Natural killer cell (primary cell): ENCODE results near the gene PGAM2. TPM values are rescaled to one million over a fixed set of nuclear protein-coding genes. Genes with fewer than 3 reads are reported as not detected.

Experiments
- ATAC-seq, 3 donors: fragments of 150-1000 bp in 2 of 3; fragments of 200-7000 bp in 1 of 3; cut with Tn5 transposase; 1 replicate in 1 of 3; 2 replicates in 2 of 3; pipeline ENCODE4 v1.10.0; 2021; ENCODE audit warnings: mild to moderate bottlenecking in 2 of 3, moderate library complexity in 2 of 3
- DNase-seq, 2 donors: peaks; one replicate each; pipeline versions ENCODE4 v3.0.0 to v3.0.0-alpha.2; 2013 to 2021; ENCODE audit warnings: mixed read lengths in 1 of 2
- H3K27ac ChIP-seq: one replicate; pipeline ENCODE4 v1.5.1; 2013; ENCODE audit warnings: mild to moderate bottlenecking, low read length
- H3K27me3 ChIP-seq: one replicate; pipeline ENCODE4 v1.6.1; 2013; ENCODE audit warnings: low read length; ENCODE audit not compliant: control insufficient read depth, insufficient read depth
- H3K36me3 ChIP-seq: one replicate; pipeline ENCODE4 v1.6.1; 2013; ENCODE audit warnings: low read length; ENCODE audit not compliant: control insufficient read depth, insufficient read depth
- H3K4me1 ChIP-seq: one replicate; pipeline ENCODE4 v1.6.1; 2013; ENCODE audit warnings: low read length; ENCODE audit not compliant: control insufficient read depth, insufficient read depth
- H3K4me3 ChIP-seq: one replicate; pipeline ENCODE4 v1.5.1; 2013; ENCODE audit warnings: low read length
- H3K9me3 ChIP-seq: one replicate; pipeline ENCODE4 v1.6.1; 2013; ENCODE audit warnings: low read length; ENCODE audit not compliant: control insufficient read depth, insufficient read depth
- H3K27ac Mint-ChIP-seq, 2 donors: one replicate each; pipeline ENCODE4 v1.8.0; 2022; ENCODE audit warnings: mild to moderate bottlenecking in 2 of 2, mixed read lengths in 2 of 2, moderate library complexity in 1 of 2
- H3K27me3 Mint-ChIP-seq, 2 donors: one replicate each; pipeline ENCODE4 v1.8.0; 2022; ENCODE audit warnings: low read depth in 2 of 2, mixed read lengths in 2 of 2
- H3K36me3 Mint-ChIP-seq: one replicate; pipeline ENCODE4 v1.8.0; 2022; ENCODE audit warnings: mixed read lengths
- H3K4me1 Mint-ChIP-seq, 2 donors: one replicate each; pipeline ENCODE4 v1.8.0; 2022; ENCODE audit warnings: mixed read lengths in 2 of 2
- H3K4me3 Mint-ChIP-seq: one replicate; pipeline ENCODE4 v1.8.0; 2022; ENCODE audit warnings: mild to moderate bottlenecking, moderate library complexity, mixed read lengths
- H3K9me3 Mint-ChIP-seq, 2 donors: one replicate each; pipeline ENCODE4 v1.8.0; 2022; ENCODE audit warnings: mixed read lengths in 2 of 2
- WGBS: methylation state at CpG from one replicate; pipeline ENCODE4 v1.1.7; 2013; ENCODE audit warnings: missing lambda C conversion rate; ENCODE audit not compliant: insufficient coverage; 5-methylcytosine and 5-hydroxymethylcytosine counted together
- intact Hi-C: fragments of 100-400 bp; cut with micrococcal nuclease; formaldehyde crosslinking; loops from one replicate; pipeline ENCODE4 v1.14.2; 2022
- total RNA-seq, 4 donors: library from RNA; stranded (reverse); fragments of 120-200 nt in 1 of 4; gene quantifications; one replicate each; pipeline versions ENCODE4 v1.2.3 to v1.2.4, GENCODE V29; 2013 to 2022
- TF ChIP-seq, protein P1 (sequence below): fragments of 200-600 bp; IDR thresholded peaks from one replicate; pipeline ENCODE4 v1.8.0; 2022; ENCODE audit warnings: antibody characterized with exemption

PGAM2 gene
- total RNA-seq, 3 donors from 2014 or later (not counting 1 experiment from before 2014, with no cell fraction given): 1.0 to 1.9 (median 1.5) TPM

DNA sequence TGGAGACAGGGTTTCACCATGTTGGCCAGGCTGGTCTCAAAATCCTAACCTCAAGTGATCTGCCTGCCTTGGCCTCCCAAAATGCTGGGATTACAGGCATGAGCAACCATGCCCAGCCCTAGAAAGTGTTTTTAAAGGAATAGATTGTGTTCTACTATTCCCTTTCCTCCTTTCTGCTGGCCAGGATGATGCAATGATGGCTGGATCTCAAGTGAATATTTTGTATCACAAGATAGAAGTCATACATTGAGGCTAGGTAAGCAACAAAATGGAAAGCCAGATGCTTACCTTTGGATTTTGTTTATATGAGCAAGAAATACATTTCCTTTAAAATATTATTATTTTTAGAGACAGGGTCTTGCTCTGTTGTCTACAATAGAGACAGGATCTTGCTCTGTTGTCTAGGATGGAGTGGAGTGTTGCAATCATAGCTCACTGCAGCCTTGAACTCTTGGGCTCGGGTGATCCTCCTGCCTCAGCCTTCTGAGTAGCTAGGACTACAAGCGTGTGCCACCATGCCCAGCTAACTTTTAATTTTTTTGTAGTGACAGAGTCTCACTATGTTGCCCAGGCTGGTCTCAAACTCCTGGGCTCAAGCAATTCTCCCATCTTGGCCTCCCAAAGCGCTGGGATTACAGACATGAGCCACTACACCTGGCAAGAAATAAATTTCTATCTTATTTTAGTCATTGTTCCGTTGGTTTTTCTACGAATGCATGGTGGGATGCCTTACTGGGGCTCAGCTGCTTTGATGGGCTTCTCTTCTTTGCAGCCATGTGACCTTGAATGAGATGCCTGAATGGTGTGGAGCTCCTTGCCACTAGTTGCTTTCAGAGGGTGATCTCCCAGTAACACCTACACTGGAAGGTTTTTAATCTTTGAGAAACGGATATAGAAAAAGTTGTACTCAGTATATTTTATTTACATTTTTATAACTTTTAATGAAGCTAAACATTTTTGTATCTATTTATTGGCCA lies 33.0 kb upstream of the PGAM2 start:
- Histone ChIP-seq H3K9me3 (no peaks in the 10 kb centered on the region), H3K27me3 (no peaks in the 10 kb centered on the region), H3K36me3 (no peaks in the 10 kb centered on the region), H3K27ac (no peak overlapping the region), H3K4me1 (peaks cover 11% of the 10 kb centered on the region), H3K4me3 (no peak overlapping the region)
- Mint-ChIP-seq H3K27me3 (peaks cover 0 to 10% of the 10 kb centered on the region in 2 donors), H3K27ac (no peak overlapping the region), H3K4me1 (peaks cover 0 to 3% of the 10 kb centered on the region in 2 donors), H3K36me3 (no peaks in the 10 kb centered on the region), H3K9me3 (no peaks in the 10 kb centered on the region), H3K4me3 (no peak overlapping the region)
- TF ChIP-seq, protein P1, sequence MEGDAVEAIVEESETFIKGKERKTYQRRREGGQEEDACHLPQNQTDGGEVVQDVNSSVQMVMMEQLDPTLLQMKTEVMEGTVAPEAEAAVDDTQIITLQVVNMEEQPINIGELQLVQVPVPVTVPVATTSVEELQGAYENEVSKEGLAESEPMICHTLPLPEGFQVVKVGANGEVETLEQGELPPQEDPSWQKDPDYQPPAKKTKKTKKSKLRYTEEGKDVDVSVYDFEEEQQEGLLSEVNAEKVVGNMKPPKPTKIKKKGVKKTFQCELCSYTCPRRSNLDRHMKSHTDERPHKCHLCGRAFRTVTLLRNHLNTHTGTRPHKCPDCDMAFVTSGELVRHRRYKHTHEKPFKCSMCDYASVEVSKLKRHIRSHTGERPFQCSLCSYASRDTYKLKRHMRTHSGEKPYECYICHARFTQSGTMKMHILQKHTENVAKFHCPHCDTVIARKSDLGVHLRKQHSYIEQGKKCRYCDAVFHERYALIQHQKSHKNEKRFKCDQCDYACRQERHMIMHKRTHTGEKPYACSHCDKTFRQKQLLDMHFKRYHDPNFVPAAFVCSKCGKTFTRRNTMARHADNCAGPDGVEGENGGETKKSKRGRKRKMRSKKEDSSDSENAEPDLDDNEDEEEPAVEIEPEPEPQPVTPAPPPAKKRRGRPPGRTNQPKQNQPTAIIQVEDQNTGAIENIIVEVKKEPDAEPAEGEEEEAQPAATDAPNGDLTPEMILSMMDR: no peak
- WGBS: 76% methylated on average over 5 of the region's 6 CpGs
- intact Hi-C loops: no loop called here
- DNase-seq: no peak
- no peak for ATAC-seq

DNA sequence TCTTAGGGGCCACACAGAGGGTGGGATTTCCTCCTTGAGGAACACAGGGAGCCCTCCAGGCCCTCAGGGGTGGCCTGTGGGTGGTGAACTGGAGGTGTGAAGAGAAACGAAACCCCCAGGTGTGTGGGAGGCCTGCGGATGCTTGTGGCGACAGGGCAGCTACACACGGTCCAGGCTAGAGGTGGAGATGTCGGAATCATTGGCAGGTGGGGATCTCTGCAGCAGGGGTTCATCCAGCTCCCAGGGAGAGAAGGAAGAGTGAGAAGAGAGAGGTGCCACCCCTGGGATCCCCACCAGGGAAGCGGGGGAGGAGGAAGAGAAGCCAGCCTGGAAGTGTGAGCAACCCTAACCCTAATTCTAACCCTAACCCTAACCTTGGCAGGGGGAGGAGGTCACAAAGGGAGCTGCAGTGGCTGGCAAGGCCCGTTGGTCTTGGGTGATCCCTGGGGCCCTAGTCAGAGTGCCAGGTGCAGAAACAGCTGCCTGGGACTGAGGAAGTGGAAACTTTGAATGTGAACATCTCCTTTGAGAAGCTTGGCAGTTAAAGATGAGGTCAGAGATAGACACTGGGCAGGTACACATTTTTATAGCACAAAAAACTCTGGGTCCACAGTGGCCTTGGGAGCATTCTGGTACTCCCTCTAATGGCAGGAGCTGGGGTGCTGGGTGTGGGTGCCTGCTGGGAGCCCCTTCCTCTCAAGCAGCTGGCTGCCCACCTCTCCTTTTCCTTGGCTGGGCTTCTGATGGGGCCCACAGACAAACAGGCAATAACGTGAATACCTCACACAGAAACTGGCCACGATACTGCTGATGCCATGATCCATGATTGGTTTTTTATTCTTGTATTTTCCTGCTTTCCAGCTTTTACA lies 31.9 kb upstream of the PGAM2 start:
- no peak for DNase-seq
- peaks cover 0 to 2% of the 10 kb centered on the region in 2 donors for H3K27me3 Mint-ChIP-seq
- H3K9me3 ChIP-seq: no peaks in the 10 kb centered on the region
- ATAC-seq: no peak
- H3K36me3 ChIP-seq: no peaks in the 10 kb centered on the region
- no peak overlapping the region for H3K4me3 ChIP-seq
- no peak overlapping the region for H3K4me3 Mint-ChIP-seq
- no peaks in the 10 kb centered on the region for H3K4me1 Mint-ChIP-seq
- H3K27ac ChIP-seq: peak overlapping the region; percentile 46
- 49% methylated on average over 8 of the region's 9 CpGs for WGBS
- intact Hi-C loops: no loop called here
- no peaks in the 10 kb centered on the region for H3K36me3 Mint-ChIP-seq
- no peaks in the 10 kb centered on the region for H3K27me3 ChIP-seq
- peaks cover 11% of the 10 kb centered on the region for H3K4me1 ChIP-seq
- TF ChIP-seq, protein P1: no peak
- no peaks in the 10 kb centered on the region for H3K9me3 Mint-ChIP-seq
- H3K27ac Mint-ChIP-seq: no peak overlapping the region

DNA sequence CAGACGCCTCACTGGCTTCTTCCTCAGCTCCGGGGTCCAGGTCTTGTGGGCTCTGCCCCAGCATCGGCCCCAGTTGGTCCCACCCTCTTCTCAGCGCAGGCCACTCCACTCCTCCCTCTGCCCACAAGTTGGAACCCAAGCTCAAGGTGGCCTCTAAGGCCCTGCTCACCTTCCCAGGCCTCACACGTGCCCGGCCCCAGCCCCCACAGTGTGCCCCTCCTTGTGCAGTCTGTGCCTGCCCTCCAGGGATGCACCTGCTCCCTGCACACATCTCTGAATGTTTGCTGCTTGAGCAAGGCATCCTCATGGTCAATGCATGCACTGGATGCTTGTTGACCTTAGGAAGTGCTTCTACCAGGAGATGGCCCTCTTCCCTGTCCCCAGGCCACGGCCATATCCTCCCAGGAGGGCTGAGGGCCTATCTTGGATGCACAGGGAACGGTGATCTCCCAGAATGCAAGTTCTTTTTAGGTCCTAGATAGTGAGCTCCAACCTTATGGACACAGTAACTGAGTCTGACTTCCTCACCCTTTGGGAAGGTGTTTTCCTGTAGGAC lies 31.0 kb upstream of the PGAM2 start:
- Histone ChIP-seq H3K4me1 (peaks cover 11% of the 10 kb centered on the region), H3K36me3 (no peaks in the 10 kb centered on the region), H3K27ac (no peak overlapping the region), H3K9me3 (no peaks in the 10 kb centered on the region), H3K4me3 (no peak overlapping the region), H3K27me3 (no peaks in the 10 kb centered on the region)
- no peak overlapping the region for H3K27ac Mint-ChIP-seq
- DNase-seq (no peak), ATAC-seq (no peak)
- 76% methylated on average over 8 of the region's 8 CpGs for WGBS
- no peaks in the 10 kb centered on the region for H3K27me3 Mint-ChIP-seq
- H3K4me3 Mint-ChIP-seq: no peak overlapping the region
- H3K4me1 Mint-ChIP-seq: no peaks in the 10 kb centered on the region
- intact Hi-C loops: no loop called here
- TF ChIP-seq, protein P1: no peak
- H3K9me3 Mint-ChIP-seq: no peaks in the 10 kb centered on the region
- H3K36me3 Mint-ChIP-seq: no peaks in the 10 kb centered on the region
